Measurements from ENCODE around the gene KIAA2012.

DNA sequence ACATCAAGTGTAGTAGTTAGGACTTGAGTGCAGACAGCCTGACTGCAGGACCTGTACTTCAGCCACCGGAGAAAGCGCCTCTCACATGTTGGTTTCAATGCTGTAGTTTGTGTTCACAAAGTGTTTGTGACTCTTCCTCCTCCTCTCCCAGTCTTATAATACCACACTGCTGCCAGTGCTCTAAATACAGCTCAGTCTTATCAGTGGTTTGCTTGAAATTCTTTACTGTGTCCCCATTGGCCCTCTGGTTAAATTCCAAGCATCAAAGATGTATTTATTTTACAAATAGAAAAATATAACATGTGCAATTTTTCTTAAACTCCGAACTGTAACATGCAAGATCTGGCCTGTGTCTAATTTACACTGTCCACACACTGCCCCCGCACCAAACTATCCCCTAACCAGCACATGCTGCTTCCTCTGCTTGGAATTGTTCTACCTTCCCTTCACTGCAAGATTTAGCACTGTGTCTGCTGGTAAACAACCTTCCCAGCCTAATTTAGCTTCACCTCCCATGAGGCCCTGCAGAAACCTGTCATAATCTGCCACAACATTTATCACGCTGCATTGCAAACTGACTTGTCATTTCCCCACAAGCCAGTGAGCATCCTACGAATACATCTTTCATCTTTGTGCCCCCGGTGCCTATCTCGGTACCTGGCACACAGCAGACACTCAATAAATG is 88.2 kb downstream of the KIAA2012 start:
- no peak for TF ChIP-seq EP300 (IDR thresholded peaks at IDR 0.05)
- TF ChIP-seq POLR2A (IDR thresholded peaks at IDR 0.05): no peak
